Measurements from ENCODE around the gene SLC2A1. TPM values are rescaled to one million over a fixed set of nuclear protein-coding genes. Genes with fewer than 3 reads are reported as not detected.

Gene SLC2A1
- total and polyA plus RNA-seq, 2 of the 13 experiments (the other 11 are each of a cell fraction or from before 2014, with no cell fraction given): 125 to 423 TPM

DNA sequence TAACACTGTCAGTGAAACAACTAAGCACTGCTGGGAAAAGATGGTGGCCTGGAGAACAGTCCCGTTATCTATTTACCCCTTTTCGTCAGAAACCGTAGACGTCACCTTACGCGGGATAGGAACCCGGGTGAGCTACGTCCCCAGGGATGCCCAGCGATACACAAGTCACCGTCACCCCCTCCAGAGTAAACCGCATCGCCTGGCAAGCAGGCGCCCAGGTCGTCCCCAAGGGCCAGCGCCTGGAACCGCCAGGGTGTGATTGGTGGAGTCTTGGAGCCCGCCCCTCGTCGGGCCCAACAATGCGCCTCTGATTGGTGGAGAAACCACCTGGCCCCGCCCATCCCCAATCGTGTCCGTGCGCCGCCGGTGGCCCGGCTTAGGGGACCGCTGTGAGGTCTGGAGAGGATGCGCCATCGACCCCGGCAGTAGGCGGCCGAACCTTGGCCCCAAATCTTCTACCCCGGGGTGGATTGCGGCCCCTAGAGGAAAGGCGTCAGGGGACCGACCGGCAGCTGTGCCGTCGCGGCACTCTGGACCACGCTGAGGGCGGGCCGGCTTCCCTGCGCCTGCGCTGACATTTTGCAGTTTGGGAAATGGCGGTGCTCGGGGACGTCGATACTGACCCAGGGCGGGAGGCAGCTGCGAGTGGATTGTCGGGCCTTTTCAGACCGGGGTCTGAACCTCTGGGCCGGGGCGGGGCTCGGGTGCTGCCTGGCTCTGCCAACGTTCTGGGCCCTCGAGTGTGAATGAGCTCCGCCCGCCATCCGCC lies 34.4 kb downstream of the SLC2A1 start (continued):
- TF ChIP-seq ZNF713 (CRISPR knock-in tag; IDR thresholded peaks at IDR 0.05) (0 out of 2 replicates have a peak, but pooled peaks have one; percentile 26), ZBTB21 (CRISPR knock-in tag; IDR thresholded peaks at IDR 0.05) (0 out of 2 replicates have a peak, but pooled peaks have one; percentile 37), BCL6 (CRISPR knock-in tag; IDR thresholded peaks at IDR 0.05) (peak; percentile 41; the same call in 1 of the 2 replicates), SNRNP70 (IDR thresholded peaks at IDR 0.05; ENCODE audit: low read depth, low read length) (peak; percentile 91; the same call in 1 of the 2 replicates), YY1 (IDR thresholded peaks at IDR 0.05; ENCODE audit: insufficient read depth, insufficient replicate concordance, low read depth, low read length) (peak; percentile 88), ZNF780A (CRISPR knock-in tag; IDR thresholded peaks at IDR 0.05) (no peak), SPEN (CRISPR knock-in tag; IDR thresholded peaks at IDR 0.05; ENCODE audit: low read depth) (peak; percentile 54), ZNF317 (CRISPR knock-in tag; IDR thresholded peaks at IDR 0.05) (peak; percentile 65; the same call in 1 of the 2 replicates), NRL (CRISPR knock-in tag; IDR thresholded peaks at IDR 0.05; ENCODE audit: borderline replicate concordance) (peak; percentile 88; the same call in 1 of the 2 replicates), KLF15 (CRISPR knock-in tag; IDR thresholded peaks at IDR 0.05; ENCODE audit: borderline replicate concordance) (no peak), ZNF235 (CRISPR knock-in tag; IDR thresholded peaks at IDR 0.05; ENCODE audit: borderline replicate concordance) (no peak), RARA (CRISPR knock-in tag; IDR thresholded peaks at IDR 0.05) (peak; percentile 43; the same call in 1 of the 2 replicates), ZNF629 (CRISPR knock-in tag; conservative IDR thresholded peaks at IDR 0.05) (peak; percentile 27; the same call in 1 of the 2 replicates), ASH2L (IDR thresholded peaks at IDR 0.05; ENCODE audit: insufficient read length, low read depth, low read length) (peak; percentile 17), ZNF546 (CRISPR knock-in tag; conservative IDR thresholded peaks at IDR 0.05) (peak; percentile 59; the same call in 1 of the 2 replicates), REXO4 (CRISPR knock-in tag; IDR thresholded peaks at IDR 0.05; ENCODE audit: borderline replicate concordance) (0 out of 2 replicates have a peak, but pooled peaks have one; percentile 27), SP140L (CRISPR knock-in tag; IDR thresholded peaks at IDR 0.05; ENCODE audit: borderline replicate concordance) (0 out of 2 replicates have a peak, but pooled peaks have one; percentile 21), ZSCAN31 (CRISPR knock-in tag; IDR thresholded peaks at IDR 0.05; ENCODE audit: low read depth) (0 out of 2 replicates have a peak, but pooled peaks have one; percentile 73), ZBTB7B (CRISPR knock-in tag; IDR thresholded peaks at IDR 0.05) (peak; percentile 80)
- TF ChIP-seq, protein P1, sequence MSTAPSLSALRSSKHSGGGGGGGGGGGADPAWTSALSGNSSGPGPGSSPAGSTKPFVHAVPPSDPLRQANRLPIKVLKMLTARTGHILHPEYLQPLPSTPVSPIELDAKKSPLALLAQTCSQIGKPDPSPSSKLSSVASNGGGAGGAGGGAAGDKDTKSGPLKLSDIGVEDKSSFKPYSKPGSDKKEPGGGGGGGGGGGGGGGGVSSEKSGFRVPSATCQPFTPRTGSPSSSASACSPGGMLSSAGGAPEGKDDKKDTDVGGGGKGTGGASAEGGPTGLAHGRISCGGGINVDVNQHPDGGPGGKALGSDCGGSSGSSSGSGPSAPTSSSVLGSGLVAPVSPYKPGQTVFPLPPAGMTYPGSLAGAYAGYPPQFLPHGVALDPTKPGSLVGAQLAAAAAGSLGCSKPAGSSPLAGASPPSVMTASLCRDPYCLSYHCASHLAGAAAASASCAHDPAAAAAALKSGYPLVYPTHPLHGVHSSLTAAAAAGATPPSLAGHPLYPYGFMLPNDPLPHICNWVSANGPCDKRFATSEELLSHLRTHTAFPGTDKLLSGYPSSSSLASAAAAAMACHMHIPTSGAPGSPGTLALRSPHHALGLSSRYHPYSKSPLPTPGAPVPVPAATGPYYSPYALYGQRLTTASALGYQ (CRISPR knock-in tag; IDR thresholded peaks at IDR 0.05): 0 out of 2 replicates have a peak, but pooled peaks have one; percentile 21
- TF ChIP-seq, protein P2, sequence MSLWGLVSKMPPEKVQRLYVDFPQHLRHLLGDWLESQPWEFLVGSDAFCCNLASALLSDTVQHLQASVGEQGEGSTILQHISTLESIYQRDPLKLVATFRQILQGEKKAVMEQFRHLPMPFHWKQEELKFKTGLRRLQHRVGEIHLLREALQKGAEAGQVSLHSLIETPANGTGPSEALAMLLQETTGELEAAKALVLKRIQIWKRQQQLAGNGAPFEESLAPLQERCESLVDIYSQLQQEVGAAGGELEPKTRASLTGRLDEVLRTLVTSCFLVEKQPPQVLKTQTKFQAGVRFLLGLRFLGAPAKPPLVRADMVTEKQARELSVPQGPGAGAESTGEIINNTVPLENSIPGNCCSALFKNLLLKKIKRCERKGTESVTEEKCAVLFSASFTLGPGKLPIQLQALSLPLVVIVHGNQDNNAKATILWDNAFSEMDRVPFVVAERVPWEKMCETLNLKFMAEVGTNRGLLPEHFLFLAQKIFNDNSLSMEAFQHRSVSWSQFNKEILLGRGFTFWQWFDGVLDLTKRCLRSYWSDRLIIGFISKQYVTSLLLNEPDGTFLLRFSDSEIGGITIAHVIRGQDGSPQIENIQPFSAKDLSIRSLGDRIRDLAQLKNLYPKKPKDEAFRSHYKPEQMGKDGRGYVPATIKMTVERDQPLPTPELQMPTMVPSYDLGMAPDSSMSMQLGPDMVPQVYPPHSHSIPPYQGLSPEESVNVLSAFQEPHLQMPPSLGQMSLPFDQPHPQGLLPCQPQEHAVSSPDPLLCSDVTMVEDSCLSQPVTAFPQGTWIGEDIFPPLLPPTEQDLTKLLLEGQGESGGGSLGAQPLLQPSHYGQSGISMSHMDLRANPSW (CRISPR knock-in tag; IDR thresholded peaks at IDR 0.05; ENCODE audit: borderline replicate concordance): 0 out of 2 replicates have a peak, but pooled peaks have one; percentile 23
